ENCODE data around the gene KCND2. TPM values are rescaled to one million over a fixed set of nuclear protein-coding genes. Genes with fewer than 3 reads are reported as not detected.

Gene KCND2
- total RNA-seq, 4 donors from 2014 or later = 0.89 to 2.1 (median 1.4) TPM

GRCh38 chr7:120394595-120394994, 121.6 kb downstream of the KCND2 start:
- intact Hi-C loops (cut with DNase I) = no loop called here
- Histone ChIP-seq H3K4me3 (replicated peaks in 1 of 3) (no peak overlapping the region), H3K4me1 (no peaks in the 10 kb centered on the region), H3K36me3 (no peaks in the 10 kb centered on the region), H3K9me3 (no peaks in the 10 kb centered on the region), H3K27me3 (no peaks in the 10 kb centered on the region), H3K27ac (no peak overlapping the region)
- no peak for DNase-seq
- TF ChIP-seq POLR2A (IDR thresholded peaks at IDR 0.05) = no peak
- TF ChIP-seq CTCF (IDR thresholded peaks at IDR 0.05) = no peak

- H3K27ac ChIP-seq = no peak overlapping the region
- intact Hi-C loops (cut with DNase I) = no loop called here
- 63 to 88% methylated on average over 3 of the region's 3 CpGs for WGBS, 2 donors
- H3K9me3 ChIP-seq = no peaks in the 10 kb centered on the region
- H3K4me1 ChIP-seq = no peaks in the 10 kb centered on the region
- no peak for DNase-seq
- TF ChIP-seq CTCF (IDR thresholded peaks at IDR 0.05) (no peak), POLR2A (IDR thresholded peaks at IDR 0.05) (no peak)
- no peaks in the 10 kb centered on the region for H3K36me3 ChIP-seq
- no peak overlapping the region for H3K4me3 ChIP-seq (replicated peaks in 1 of 3)
- H3K27me3 ChIP-seq = no peaks in the 10 kb centered on the region
These were observed 122.6 kb downstream of the KCND2 start for GRCh38 chr7:120395526-120396019.

GRCh38 chr7:120398284-120399000, 125.5 kb downstream of the KCND2 start:
- no peaks in the 10 kb centered on the region for H3K4me1 ChIP-seq
- TF ChIP-seq POLR2A (IDR thresholded peaks at IDR 0.05) (no peak), CTCF (IDR thresholded peaks at IDR 0.05) (no peak)
- intact Hi-C loops (cut with DNase I) = no loop called here
- H3K9me3 ChIP-seq = no peaks in the 10 kb centered on the region
- H3K27me3 ChIP-seq = no peaks in the 10 kb centered on the region
- H3K27ac ChIP-seq = no peak overlapping the region
- DNase-seq = no peak
- WGBS, 2 donors = 63 to 67% methylated on average over 3 of the region's 3 CpGs
- H3K4me3 ChIP-seq (replicated peaks in 1 of 3) = no peak overlapping the region
- no peaks in the 10 kb centered on the region for H3K36me3 ChIP-seq

GRCh38 chr7:120400806-120401455, 128.0 kb downstream of the KCND2 start:
- Histone ChIP-seq H3K27ac (no peak overlapping the region), H3K36me3 (no peaks in the 10 kb centered on the region), H3K4me1 (no peaks in the 10 kb centered on the region), H3K9me3 (no peaks in the 10 kb centered on the region), H3K4me3 (replicated peaks in 1 of 3) (no peak overlapping the region), H3K27me3 (no peaks in the 10 kb centered on the region)
- intact Hi-C loops (cut with DNase I) = no loop called here
- WGBS, 2 donors = 65 to 77% methylated on average over 2 of the region's 2 CpGs
- TF ChIP-seq POLR2A (IDR thresholded peaks at IDR 0.05) = no peak
- no peak for TF ChIP-seq CTCF (IDR thresholded peaks at IDR 0.05)
- DNase-seq = no peak

GRCh38 chr7:120402079-120402767, 129.2 kb downstream of the KCND2 start:
- Histone ChIP-seq H3K27ac (no peak overlapping the region), H3K4me3 (replicated peaks in 1 of 3) (no peak overlapping the region), H3K36me3 (no peaks in the 10 kb centered on the region), H3K9me3 (no peaks in the 10 kb centered on the region), H3K4me1 (no peaks in the 10 kb centered on the region), H3K27me3 (no peaks in the 10 kb centered on the region)
- no peak for DNase-seq
- WGBS, 2 donors = 40 to 45% methylated on average over 4 of the region's 4 CpGs
- intact Hi-C loops (cut with DNase I) = no loop called here
- no peak for TF ChIP-seq POLR2A (IDR thresholded peaks at IDR 0.05)
- no peak for TF ChIP-seq CTCF (IDR thresholded peaks at IDR 0.05)

All from thyroid gland (tissue), 4 donors.